Measurements from ENCODE around the gene EHHADH.
"Not testable (repeated sequence)": the region's sequence is repeated elsewhere in the genome, so short reads cannot be mapped to it uniquely, and the experiment has no call there.

- TF ChIP-seq CTCF, POLR2A (IDR thresholded peaks at IDR 0.05): not testable (repeated sequence)
Measured at GRCh38 chr3:185226526-185226925, 27.3 kb downstream of the EHHADH start.
